ENCODE data around the gene METTL25. TPM values are rescaled to one million over a fixed set of nuclear protein-coding genes. Genes with fewer than 3 reads are reported as not detected.

METTL25 gene
- polyA plus RNA-seq, 1 donor from 2014 or later: 11.1 TPM

DNA sequence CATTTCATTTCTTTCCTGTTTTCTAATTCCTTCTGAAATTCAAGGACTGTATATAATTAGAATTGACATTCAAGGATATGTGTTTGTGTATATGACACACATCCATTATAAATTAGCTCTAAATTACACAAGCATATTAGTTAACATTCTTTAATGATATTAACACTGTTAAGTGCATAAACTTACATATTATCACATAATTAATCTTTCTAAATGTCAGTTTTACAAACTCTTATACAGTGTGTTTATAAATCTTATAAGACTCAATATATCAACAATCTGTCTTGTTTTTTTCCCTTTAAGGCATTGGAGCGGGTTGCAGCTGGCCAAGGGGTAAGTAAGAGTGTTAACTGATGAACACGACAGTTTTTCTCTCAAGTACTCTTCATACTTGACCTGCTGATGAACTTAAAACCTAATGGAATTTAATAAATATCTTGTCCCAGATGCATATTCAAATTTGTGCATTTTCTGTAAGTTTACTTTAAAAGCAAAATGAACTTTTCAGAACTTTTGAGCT, 76.1 kb downstream of the METTL25 start:
- TF ChIP-seq, protein P1, sequence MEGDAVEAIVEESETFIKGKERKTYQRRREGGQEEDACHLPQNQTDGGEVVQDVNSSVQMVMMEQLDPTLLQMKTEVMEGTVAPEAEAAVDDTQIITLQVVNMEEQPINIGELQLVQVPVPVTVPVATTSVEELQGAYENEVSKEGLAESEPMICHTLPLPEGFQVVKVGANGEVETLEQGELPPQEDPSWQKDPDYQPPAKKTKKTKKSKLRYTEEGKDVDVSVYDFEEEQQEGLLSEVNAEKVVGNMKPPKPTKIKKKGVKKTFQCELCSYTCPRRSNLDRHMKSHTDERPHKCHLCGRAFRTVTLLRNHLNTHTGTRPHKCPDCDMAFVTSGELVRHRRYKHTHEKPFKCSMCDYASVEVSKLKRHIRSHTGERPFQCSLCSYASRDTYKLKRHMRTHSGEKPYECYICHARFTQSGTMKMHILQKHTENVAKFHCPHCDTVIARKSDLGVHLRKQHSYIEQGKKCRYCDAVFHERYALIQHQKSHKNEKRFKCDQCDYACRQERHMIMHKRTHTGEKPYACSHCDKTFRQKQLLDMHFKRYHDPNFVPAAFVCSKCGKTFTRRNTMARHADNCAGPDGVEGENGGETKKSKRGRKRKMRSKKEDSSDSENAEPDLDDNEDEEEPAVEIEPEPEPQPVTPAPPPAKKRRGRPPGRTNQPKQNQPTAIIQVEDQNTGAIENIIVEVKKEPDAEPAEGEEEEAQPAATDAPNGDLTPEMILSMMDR (IDR thresholded peaks at IDR 0.05; ENCODE audit: poor library complexity, severe bottlenecking): no peak
- TF ChIP-seq SMC3 (conservative IDR thresholded peaks at IDR 0.05; ENCODE audit: poor library complexity) (no peak), TAF1 (IDR thresholded peaks at IDR 0.05; ENCODE audit: low read depth) (no peak), RAD21 (conservative IDR thresholded peaks at IDR 0.05) (no peak), MXI1 (conservative IDR thresholded peaks at IDR 0.05; ENCODE audit: poor library complexity, severe bottlenecking) (no peak), EP300 (conservative IDR thresholded peaks at IDR 0.05; ENCODE audit: poor library complexity, severe bottlenecking) (no peak), POLR2AphosphoS5 (IDR thresholded peaks at IDR 0.05) (no peak), EZH2 (IDR thresholded peaks at IDR 0.05; ENCODE audit: borderline replicate concordance, insufficient read depth, low read length, poor library complexity, severe bottlenecking) (no peak)
- TF ChIP-seq, protein P2, sequence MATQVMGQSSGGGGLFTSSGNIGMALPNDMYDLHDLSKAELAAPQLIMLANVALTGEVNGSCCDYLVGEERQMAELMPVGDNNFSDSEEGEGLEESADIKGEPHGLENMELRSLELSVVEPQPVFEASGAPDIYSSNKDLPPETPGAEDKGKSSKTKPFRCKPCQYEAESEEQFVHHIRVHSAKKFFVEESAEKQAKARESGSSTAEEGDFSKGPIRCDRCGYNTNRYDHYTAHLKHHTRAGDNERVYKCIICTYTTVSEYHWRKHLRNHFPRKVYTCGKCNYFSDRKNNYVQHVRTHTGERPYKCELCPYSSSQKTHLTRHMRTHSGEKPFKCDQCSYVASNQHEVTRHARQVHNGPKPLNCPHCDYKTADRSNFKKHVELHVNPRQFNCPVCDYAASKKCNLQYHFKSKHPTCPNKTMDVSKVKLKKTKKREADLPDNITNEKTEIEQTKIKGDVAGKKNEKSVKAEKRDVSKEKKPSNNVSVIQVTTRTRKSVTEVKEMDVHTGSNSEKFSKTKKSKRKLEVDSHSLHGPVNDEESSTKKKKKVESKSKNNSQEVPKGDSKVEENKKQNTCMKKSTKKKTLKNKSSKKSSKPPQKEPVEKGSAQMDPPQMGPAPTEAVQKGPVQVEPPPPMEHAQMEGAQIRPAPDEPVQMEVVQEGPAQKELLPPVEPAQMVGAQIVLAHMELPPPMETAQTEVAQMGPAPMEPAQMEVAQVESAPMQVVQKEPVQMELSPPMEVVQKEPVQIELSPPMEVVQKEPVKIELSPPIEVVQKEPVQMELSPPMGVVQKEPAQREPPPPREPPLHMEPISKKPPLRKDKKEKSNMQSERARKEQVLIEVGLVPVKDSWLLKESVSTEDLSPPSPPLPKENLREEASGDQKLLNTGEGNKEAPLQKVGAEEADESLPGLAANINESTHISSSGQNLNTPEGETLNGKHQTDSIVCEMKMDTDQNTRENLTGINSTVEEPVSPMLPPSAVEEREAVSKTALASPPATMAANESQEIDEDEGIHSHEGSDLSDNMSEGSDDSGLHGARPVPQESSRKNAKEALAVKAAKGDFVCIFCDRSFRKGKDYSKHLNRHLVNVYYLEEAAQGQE (IDR thresholded peaks at IDR 0.05; ENCODE audit: borderline replicate concordance): no peak
- H3F3A ChIP-seq (ENCODE audit: insufficient read depth, low read length, poor library complexity, severe bottlenecking): no peaks in the 10 kb centered on the region
- no peak overlapping the region for H3K4me3 ChIP-seq (ENCODE audit: low read length)
- H3K27ac ChIP-seq (ENCODE audit: low read length): no peak overlapping the region
- no peaks in the 10 kb centered on the region for H3K9me3 ChIP-seq (ENCODE audit: low read length)
- H3K9me2 ChIP-seq (ENCODE audit: insufficient read depth, low read length): no peaks in the 10 kb centered on the region
- no peaks in the 10 kb centered on the region for H3K79me2 ChIP-seq (replicated peaks; ENCODE audit: insufficient read depth, low read length)
- H4K20me1 ChIP-seq (ENCODE audit: insufficient read depth): no peaks in the 10 kb centered on the region
- no peak overlapping the region for H3K4me2 ChIP-seq (ENCODE audit: low read length)
- no peak overlapping the region for H3K9ac ChIP-seq (ENCODE audit: low read length)
- H3K27me3 ChIP-seq (ENCODE audit: insufficient read depth, low read depth, low read length): no peaks in the 10 kb centered on the region
- no peak overlapping the region for H2AFZ ChIP-seq (ENCODE audit: low read depth, low read length)
- no peaks in the 10 kb centered on the region for H3K36me3 ChIP-seq (ENCODE audit: insufficient read depth, low read length)

DNA sequence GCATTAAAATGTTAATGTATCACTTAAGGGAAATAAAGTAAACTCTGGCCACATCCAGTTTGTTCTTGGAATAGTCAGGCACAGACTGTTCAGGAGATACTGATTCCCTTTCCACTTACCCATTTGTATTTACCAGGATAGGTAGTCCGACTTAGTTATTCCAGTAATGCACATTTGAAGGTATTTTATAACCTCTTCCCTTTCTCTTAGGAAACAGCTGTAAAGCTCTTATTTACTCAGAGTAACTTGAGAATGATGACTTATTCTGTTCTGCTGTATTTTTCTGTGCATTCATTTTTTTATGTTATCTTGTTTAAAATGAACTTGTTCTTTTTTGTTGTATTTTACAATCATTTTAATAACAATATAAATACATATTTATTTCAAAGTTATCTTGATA, 78.0 kb downstream of the METTL25 start:
- no peak for TF ChIP-seq EZH2 (IDR thresholded peaks at IDR 0.05; ENCODE audit: borderline replicate concordance, insufficient read depth, low read length, poor library complexity, severe bottlenecking)
- no peak for TF ChIP-seq TAF1 (IDR thresholded peaks at IDR 0.05; ENCODE audit: low read depth)
- no peak for TF ChIP-seq EP300 (conservative IDR thresholded peaks at IDR 0.05; ENCODE audit: poor library complexity, severe bottlenecking)
- TF ChIP-seq SMC3 (conservative IDR thresholded peaks at IDR 0.05; ENCODE audit: poor library complexity): no peak
- TF ChIP-seq, protein P2 (IDR thresholded peaks at IDR 0.05; ENCODE audit: borderline replicate concordance): no peak
- TF ChIP-seq RAD21 (conservative IDR thresholded peaks at IDR 0.05): no peak
- no peak for TF ChIP-seq MXI1 (conservative IDR thresholded peaks at IDR 0.05; ENCODE audit: poor library complexity, severe bottlenecking)
- TF ChIP-seq, protein P1 (IDR thresholded peaks at IDR 0.05; ENCODE audit: poor library complexity, severe bottlenecking): no peak
- Histone ChIP-seq H3K4me3 (ENCODE audit: low read length) (no peak overlapping the region), H3F3A (ENCODE audit: insufficient read depth, low read length, poor library complexity, severe bottlenecking) (no peaks in the 10 kb centered on the region), H3K9me2 (ENCODE audit: insufficient read depth, low read length) (no peaks in the 10 kb centered on the region), H3K9ac (ENCODE audit: low read length) (no peak overlapping the region), H3K27me3 (ENCODE audit: insufficient read depth, low read depth, low read length) (no peaks in the 10 kb centered on the region), H2AFZ (ENCODE audit: low read depth, low read length) (no peak overlapping the region), H3K79me2 (replicated peaks; ENCODE audit: insufficient read depth, low read length) (no peaks in the 10 kb centered on the region), H3K9me3 (ENCODE audit: low read length) (no peaks in the 10 kb centered on the region), H4K20me1 (ENCODE audit: insufficient read depth) (no peaks in the 10 kb centered on the region), H3K4me2 (ENCODE audit: low read length) (no peak overlapping the region), H3K27ac (ENCODE audit: low read length) (no peak overlapping the region), H3K36me3 (ENCODE audit: insufficient read depth, low read length) (no peaks in the 10 kb centered on the region)

All from neural cell (in vitro differentiated cells).